Ascending aorta (tissue), 2 donors: Measurements from ENCODE around the gene PACRG. TPM values are rescaled to one million over a fixed set of nuclear protein-coding genes. Genes with fewer than 3 reads are reported as not detected.
"Not testable (repeated sequence)": the region's sequence is repeated elsewhere in the genome, so short reads cannot be mapped to it uniquely, and the experiment has no call there.

ENCODE experiments used
- DNase-seq, 2 donors: peaks; one replicate each; pipeline ENCODE4 v3.0.0-alpha.2; 2019; ENCODE audit warnings: low spot score in 2 of 2
- H3K27ac ChIP-seq, 2 donors: fragments of 200-600 bp; sonication (generic); one replicate each; pipeline ENCODE4 v1.5.1; 2016 to 2017; ENCODE audit warnings: mild to moderate bottlenecking in 1 of 2
- H3K27me3 ChIP-seq: fragments of 200-600 bp; sonication (generic); one replicate; pipeline ENCODE4 v1.5.1; 2017
- H3K36me3 ChIP-seq, 2 donors: fragments of 200-600 bp; sonication (generic); one replicate each; pipeline ENCODE4 v1.5.1; 2016
- H3K4me1 ChIP-seq, 2 donors: fragments of 200-600 bp; sonication (generic); one replicate each; pipeline ENCODE4 v1.5.1; 2016 to 2017; ENCODE audit warnings: mild to moderate bottlenecking in 1 of 2
- H3K4me3 ChIP-seq, 2 donors: fragments of 200-600 bp; sonication (generic); one replicate each; pipeline ENCODE4 v1.5.1; 2016 to 2017; ENCODE audit warnings: mild to moderate bottlenecking in 1 of 2
- H3K9me3 ChIP-seq, 2 donors: fragments of 200-600 bp; sonication (generic); one replicate each; pipeline ENCODE4 v1.5.1; 2016
- CTCF ChIP-seq, 3 experiments: fragments of 200-600 bp in 2 of 3; fragments of 450-650 bp in 1 of 3; sonication (generic) in 2 of 3; IDR thresholded peaks; one replicate each; pipeline ENCODE4 v1.5.1; 2016 to 2019; ENCODE audit warnings: antibody characterized with exemption in 3 of 3, mild to moderate bottlenecking in 1 of 3, moderate library complexity in 1 of 3
- intact Hi-C: fragments of 100-400 bp; cut with DNase I; formaldehyde crosslinking; loops from one replicate; pipeline ENCODE4 v1.15.1; 2023
- total RNA-seq: library from RNA; depleted of rRNA; stranded (reverse); fragments of >200 nt; gene quantifications from one replicate; pipeline ENCODE4 v1.1.0, GENCODE V29; 2016

PACRG gene
- total RNA-seq, 1 donor from 2014 or later: not detected

GRCh38 chr6:163314791-163315470 is 587.2 kb downstream of the PACRG start:
- Histone ChIP-seq H3K4me3 (no peak overlapping the region), H3K4me1 (no peaks in the 10 kb centered on the region), H3K9me3 (no peaks in the 10 kb centered on the region), H3K27ac (no peak overlapping the region), H3K36me3 (no peaks in the 10 kb centered on the region), H3K27me3 (no peaks in the 10 kb centered on the region)
- intact Hi-C loops: no loop called here
- DNase-seq: no peak
- TF ChIP-seq CTCF (IDR thresholded peaks at IDR 0.05): no peak

GRCh38 chr6:163316866-163317495 is 589.2 kb downstream of the PACRG start:
- H3K36me3 ChIP-seq, H3K27ac ChIP-seq, H3K27me3 ChIP-seq, intact Hi-C loops, DNase-seq, H3K4me1 ChIP-seq, H3K4me3 ChIP-seq, H3K9me3 ChIP-seq: not testable (repeated sequence)

- no peak for TF ChIP-seq CTCF (IDR thresholded peaks at IDR 0.05)
- no peak for DNase-seq
- no peak overlapping the region for H3K27ac ChIP-seq
Measured at GRCh38 chr6:163318071-163318786, 590.5 kb downstream of the PACRG start.

GRCh38 chr6:163319609-163320366 is 592.0 kb downstream of the PACRG start:
- intact Hi-C loops: no loop called here
- H3K4me3 ChIP-seq: no peak overlapping the region

More at GRCh38 chr6:163318071-163318786, 590.5 kb downstream of the PACRG start:
- no peak overlapping the region for H3K4me3 ChIP-seq
- intact Hi-C loops: no loop called here
- no peaks in the 10 kb centered on the region for H3K36me3 ChIP-seq
- no peaks in the 10 kb centered on the region for H3K4me1 ChIP-seq
- H3K9me3 ChIP-seq: no peaks in the 10 kb centered on the region
- no peaks in the 10 kb centered on the region for H3K27me3 ChIP-seq

GRCh38 chr6:163320402-163320801 is 592.6 kb downstream of the PACRG start:
- no peak for TF ChIP-seq CTCF (IDR thresholded peaks at IDR 0.05)
- H3K27ac ChIP-seq: no peak overlapping the region

More at GRCh38 chr6:163319609-163320366, 592.0 kb downstream of the PACRG start:
- Histone ChIP-seq H3K27ac (no peak overlapping the region), H3K36me3 (no peaks in the 10 kb centered on the region), H3K27me3 (no peaks in the 10 kb centered on the region), H3K9me3 (no peaks in the 10 kb centered on the region), H3K4me1 (peaks cover 0 to under 1% of the 10 kb centered on the region in 2 donors)
- TF ChIP-seq CTCF (IDR thresholded peaks at IDR 0.05): no peak
- no peak for DNase-seq

More at GRCh38 chr6:163320402-163320801, 592.6 kb downstream of the PACRG start:
- Histone ChIP-seq H3K4me3 (no peak overlapping the region), H3K36me3 (no peaks in the 10 kb centered on the region), H3K4me1 (peaks cover 0 to 3% of the 10 kb centered on the region in 2 donors), H3K27me3 (no peaks in the 10 kb centered on the region), H3K9me3 (no peaks in the 10 kb centered on the region)
- DNase-seq: no peak
- intact Hi-C loops: no loop called here
